22Rv1 (cell line): ENCODE results near the gene ENOPH1.
A peak's percentile ranks its signal among the peaks of the same experiment; 100 is the strongest.
"Not testable (repeated sequence)": the region's sequence is repeated elsewhere in the genome, so short reads cannot be mapped to it uniquely, and the experiment has no call there.

ENCODE experiments used
- H3K27ac ChIP-seq: fragments of 450-650 bp; 2 replicates; pipeline ENCODE4 v1.5.1; 2017
- CTCF ChIP-seq: fragments of 450-650 bp; IDR thresholded peaks from 2 replicates; pipeline ENCODE4 v1.5.1; 2017; ENCODE audit warnings: mild to moderate bottlenecking
- ZFX ChIP-seq: fragments of 450-650 bp; IDR thresholded peaks from 2 replicates; pipeline ENCODE4 v1.6.1; 2017; ENCODE audit warnings: antibody characterized with exemption, borderline replicate concordance

The ENOPH1 gene

GRCh38 chr4:82430193-82430963 lies at the start of gene ENOPH1, which contains the start of gene HNRNPDL:
Gene ENOPH1, plus strand, starts transcription at chr4:82430590. Its CDS starts 240 bp downstream, at chr4:82430830.
Gene HNRNPDL, minus strand, starts transcription at chr4:82430462. Its CDS starts 772 bp downstream, at chr4:82429690.
- H3K27ac ChIP-seq: peak within 1 kb of the TSS; percentile 99
- TF ChIP-seq CTCF (no peak), ZFX (no peak)

GRCh38 chr4:82380831-82381230 lies 49.6 kb upstream of the ENOPH1 start:
- no peak overlapping the region for H3K27ac ChIP-seq

GRCh38 chr4:82381235-82381634 lies 49.2 kb upstream of the ENOPH1 start:
- no peak overlapping the region for H3K27ac ChIP-seq
- TF ChIP-seq CTCF (no peak), ZFX (no peak)

More at GRCh38 chr4:82380831-82381230, 49.6 kb upstream of the ENOPH1 start:
- TF ChIP-seq CTCF: no peak
- no peak for TF ChIP-seq ZFX

GRCh38 chr4:82381661-82382296 lies 48.6 kb upstream of the ENOPH1 start:
- no peak for TF ChIP-seq ZFX
- TF ChIP-seq CTCF: no peak
- H3K27ac ChIP-seq: no peak overlapping the region

- H3K27ac ChIP-seq: no peak overlapping the region
- TF ChIP-seq CTCF (no peak), ZFX (no peak)
Measured at GRCh38 chr4:82382751-82383150, 47.6 kb upstream of the ENOPH1 start.

GRCh38 chr4:82386312-82386711 lies 44.1 kb upstream of the ENOPH1 start:
- H3K27ac ChIP-seq: not testable (repeated sequence)

GRCh38 chr4:82388405-82388804 lies 42.0 kb upstream of the ENOPH1 start:
- H3K27ac ChIP-seq: no peak overlapping the region
- TF ChIP-seq CTCF (0 out of 2 replicates have a peak, but pooled peaks have one; percentile 7), ZFX (no peak)

- not testable (repeated sequence) for H3K27ac ChIP-seq
Measured at GRCh38 chr4:82390061-82390460, 40.3 kb upstream of the ENOPH1 start.
